DMS53 treated with DMSO at 0.1 percent for 48 hours (cell line): ENCODE measurements around the gene ZIM2.

Experiments
- DNase-seq: peaks from one replicate; lab custom pipeline; 2025; ENCODE audit not compliant: unreplicated experiment; lab: John Stamatoyannopoulos, UW

The ZIM2 gene

GRCh38 chr19:56839652-56840450, 675 bp downstream of the ZIM2 start:
- DNase-seq, result no peak

- DNase-seq, result no peak
Observed at GRCh38 chr19:56838909-56839651, 1.4 kb downstream of the ZIM2 start.

GRCh38 chr19:56838024-56838908, 2.3 kb downstream of the ZIM2 start:
- DNase-seq, result no peak

GRCh38 chr19:56837492-56838023, 3.0 kb downstream of the ZIM2 start:
- no peak for DNase-seq

GRCh38 chr19:56837004-56837403, 3.5 kb downstream of the ZIM2 start:
- no peak for DNase-seq

GRCh38 chr19:56836059-56836458, 4.5 kb downstream of the ZIM2 start:
- no peak for DNase-seq

GRCh38 chr19:56835401-56835800, 5.1 kb downstream of the ZIM2 start:
- DNase-seq, result no peak

- no peak for DNase-seq
Observed at GRCh38 chr19:56834564-56835375, 5.8 kb downstream of the ZIM2 start.

- DNase-seq, result no peak
Observed at GRCh38 chr19:56832352-56832928, 8.1 kb downstream of the ZIM2 start.

GRCh38 chr19:56831255-56831654, 9.3 kb downstream of the ZIM2 start:
- no peak for DNase-seq

GRCh38 chr19:56829596-56829995, 10.9 kb downstream of the ZIM2 start:
- no peak for DNase-seq

- DNase-seq, result no peak
Observed at GRCh38 chr19:56827708-56828107, 12.8 kb downstream of the ZIM2 start.

- no peak for DNase-seq
Observed at GRCh38 chr19:56823956-56824355, 16.6 kb downstream of the ZIM2 start.

GRCh38 chr19:56823417-56823816, 17.1 kb downstream of the ZIM2 start:
- DNase-seq, result no peak

GRCh38 chr19:56822755-56823154, 17.8 kb downstream of the ZIM2 start:
- DNase-seq, result no peak

GRCh38 chr19:56821675-56822074, 18.9 kb downstream of the ZIM2 start:
- no peak for DNase-seq

GRCh38 chr19:56821209-56821608, 19.3 kb downstream of the ZIM2 start:
- no peak for DNase-seq

- no peak for DNase-seq
Observed at GRCh38 chr19:56819166-56819565, 21.4 kb downstream of the ZIM2 start.

GRCh38 chr19:56814656-56815055, 25.9 kb downstream of the ZIM2 start:
- no peak for DNase-seq

GRCh38 chr19:56813531-56813930, 27.0 kb downstream of the ZIM2 start:
- no peak for DNase-seq
